Endothelial cell of umbilical vein (primary cell): ENCODE measurements around the gene HYAL1.

ENCODE experiments used
- EZH2 ChIP-seq: IDR thresholded peaks from 2 replicates; pipeline ENCODE4 v1.6.1; 2012; ENCODE audit warnings: borderline replicate concordance, low read depth, mild to moderate bottlenecking, moderate library complexity, low read length, inconsistent platforms; ENCODE audit not compliant: severe bottlenecking
- FOS ChIP-seq: IDR thresholded peaks from 2 replicates; pipeline ENCODE4 v1.6.1; 2011; ENCODE audit warnings: mild to moderate bottlenecking, low read length, moderate library complexity, borderline replicate concordance; ENCODE audit not compliant: insufficient read depth
- GATA2 ChIP-seq: IDR thresholded peaks from 2 replicates; pipeline ENCODE4 v1.7.0; 2011; ENCODE audit warnings: low read depth, mild to moderate bottlenecking, moderate library complexity, mixed read lengths, low read length; ENCODE audit not compliant: insufficient read length, insufficient read depth
- MYC ChIP-seq: IDR thresholded peaks from one replicate; pipeline ENCODE4 v1.6.1; 2011; ENCODE audit warnings: mild to moderate bottlenecking, low read depth, low read length
- POLR2A ChIP-seq: IDR thresholded peaks from 2 replicates; pipeline ENCODE4 v1.6.1; 2012; ENCODE audit warnings: low read depth, mild to moderate bottlenecking, control low read depth, low read length
- POLR2AphosphoS5 ChIP-seq: IDR thresholded peaks from 2 replicates; pipeline ENCODE4 v1.6.1; 2012; ENCODE audit warnings: low read depth, mild to moderate bottlenecking, control low read depth, low read length, moderate library complexity; ENCODE audit not compliant: insufficient read depth
- TF ChIP-seq, protein P1 (sequence below), 2 donors: IDR thresholded peaks; 1 replicate in 1 of 2; 2 replicates in 1 of 2; pipeline ENCODE4 v1.5.1; 2011; ENCODE audit warnings: low read length in 2 of 2, mild to moderate bottlenecking in 2 of 2, moderate library complexity in 2 of 2, control low read depth in 1 of 2, inconsistent platforms in 1 of 2, low read depth in 1 of 2; ENCODE audit not compliant: insufficient read depth in 1 of 2; ENCODE audit errors: extremely low read depth in 1 of 2
- TF ChIP-seq, protein P2 (sequence below): IDR thresholded peaks from 2 replicates; pipeline ENCODE4 v1.6.1; 2011; ENCODE audit not compliant: insufficient read depth, insufficient read length

DNA sequence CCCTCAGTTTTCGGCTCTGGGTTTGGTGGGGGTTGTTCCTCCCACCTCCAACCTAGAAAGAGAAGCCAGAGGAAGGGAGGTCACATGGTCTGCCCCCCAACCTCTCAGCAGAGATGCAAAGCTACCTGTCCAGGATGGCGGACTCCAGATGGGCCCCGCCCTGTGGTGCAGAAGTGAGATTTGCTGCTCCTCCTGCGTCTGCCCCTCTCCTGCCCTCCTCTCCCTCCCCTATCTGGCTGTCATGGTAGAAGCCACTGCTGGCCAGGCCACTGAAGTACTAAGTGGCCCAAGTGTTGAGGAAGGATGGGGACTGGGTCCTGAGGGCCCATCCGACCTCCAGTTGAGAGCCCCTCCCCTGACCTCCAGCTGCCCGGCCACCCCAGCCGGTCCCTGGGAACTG is 36.5 kb downstream of the HYAL1 start:
- TF ChIP-seq, protein P1, sequence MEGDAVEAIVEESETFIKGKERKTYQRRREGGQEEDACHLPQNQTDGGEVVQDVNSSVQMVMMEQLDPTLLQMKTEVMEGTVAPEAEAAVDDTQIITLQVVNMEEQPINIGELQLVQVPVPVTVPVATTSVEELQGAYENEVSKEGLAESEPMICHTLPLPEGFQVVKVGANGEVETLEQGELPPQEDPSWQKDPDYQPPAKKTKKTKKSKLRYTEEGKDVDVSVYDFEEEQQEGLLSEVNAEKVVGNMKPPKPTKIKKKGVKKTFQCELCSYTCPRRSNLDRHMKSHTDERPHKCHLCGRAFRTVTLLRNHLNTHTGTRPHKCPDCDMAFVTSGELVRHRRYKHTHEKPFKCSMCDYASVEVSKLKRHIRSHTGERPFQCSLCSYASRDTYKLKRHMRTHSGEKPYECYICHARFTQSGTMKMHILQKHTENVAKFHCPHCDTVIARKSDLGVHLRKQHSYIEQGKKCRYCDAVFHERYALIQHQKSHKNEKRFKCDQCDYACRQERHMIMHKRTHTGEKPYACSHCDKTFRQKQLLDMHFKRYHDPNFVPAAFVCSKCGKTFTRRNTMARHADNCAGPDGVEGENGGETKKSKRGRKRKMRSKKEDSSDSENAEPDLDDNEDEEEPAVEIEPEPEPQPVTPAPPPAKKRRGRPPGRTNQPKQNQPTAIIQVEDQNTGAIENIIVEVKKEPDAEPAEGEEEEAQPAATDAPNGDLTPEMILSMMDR (IDR thresholded peaks at IDR 0.05; ENCODE audit: extremely low read depth in 1 of 2, insufficient read depth in 1 of 2, low read depth in 1 of 2, low read length in 2 of 2) = no peak
- TF ChIP-seq POLR2A (no peak), EZH2 (no peak), POLR2AphosphoS5 (no peak), MYC (no peak), GATA2 (no peak), FOS (no peak)
- TF ChIP-seq, protein P2, sequence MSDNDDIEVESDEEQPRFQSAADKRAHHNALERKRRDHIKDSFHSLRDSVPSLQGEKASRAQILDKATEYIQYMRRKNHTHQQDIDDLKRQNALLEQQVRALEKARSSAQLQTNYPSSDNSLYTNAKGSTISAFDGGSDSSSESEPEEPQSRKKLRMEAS = no peak
